Measurements from ENCODE around the gene SHROOM3. TPM values are rescaled to one million over a fixed set of nuclear protein-coding genes. Genes with fewer than 3 reads are reported as not detected.

SHROOM3 gene
- polyA plus RNA-seq, 2 of the 4 experiments (the other 2 are of a cell fraction), result 2.8 to 5.1 TPM

GRCh38 chr4:76702440-76703122 is 267.6 kb downstream of the SHROOM3 start:
- Histone ChIP-seq H3K27ac (peak overlapping the region; percentile 86 to 97), H3K4me3 (no peak overlapping the region), H3K9me3 (no peaks in the 10 kb centered on the region), H3K4me1 (peaks cover 72% of the 10 kb centered on the region), H3K4me2 (peak overlapping the region; percentile 86)
- no peak for TF ChIP-seq NR3C1 (IDR thresholded peaks at IDR 0.05)
- TF ChIP-seq BCL3 (IDR thresholded peaks at IDR 0.05), result no peak
- no peak for TF ChIP-seq HOXA7 (CRISPR knock-in tag; IDR thresholded peaks at IDR 0.05)
- TF ChIP-seq POLR2AphosphoS2 (conservative IDR thresholded peaks at IDR 0.05; ENCODE audit: low read length), result no peak
- TF ChIP-seq CEBPB (IDR thresholded peaks at IDR 0.05), result no peak
- no peak for TF ChIP-seq JUN (IDR thresholded peaks at IDR 0.05)
- TF ChIP-seq TFCP2L1 (CRISPR knock-in tag; IDR thresholded peaks at IDR 0.05), result no peak
- no peak for TF ChIP-seq ESRRA (IDR thresholded peaks at IDR 0.05; ENCODE audit: borderline replicate concordance, low read length)
- TF ChIP-seq MAFK (IDR thresholded peaks at IDR 0.05; ENCODE audit: partially characterized antibody), result no peak
- TF ChIP-seq EHF (CRISPR knock-in tag; IDR thresholded peaks at IDR 0.05), result no peak
- 64% methylated on average over 4 of the region's 4 CpGs for WGBS (ENCODE audit: missing lambda C conversion rate)
- FAIRE-seq (no peak), ATAC-seq (no peak), DNase-seq (ENCODE audit: low read depth in 1 of 2, low spot score in 1 of 2) (no peak)
- ChIA-PET CTCF (no interaction called here), POLR2A (interaction anchor here (1.2 kb wide), 1 partner anchor 10 kb away, joined by 3 read pairs; no protein-coding TSS in a partner anchor)

GRCh38 chr4:76703123-76703490 is 268.1 kb downstream of the SHROOM3 start:
- DNase-seq (ENCODE audit: low read depth in 1 of 2, low spot score in 1 of 2) (peak in 1 of 2 experiments; percentile 80), FAIRE-seq (no peak), ATAC-seq (peak; percentile 59 to 72)
- H3K9me3 ChIP-seq, result no peaks in the 10 kb centered on the region
- H3K4me3 ChIP-seq, result no peak overlapping the region
- peak overlapping the region; percentile 86 for H3K4me2 ChIP-seq
- ChIA-PET POLR2A (interaction anchor here (1.2 kb wide), 1 partner anchor 9 kb away, joined by 3 read pairs; no protein-coding TSS in a partner anchor), CTCF (interaction anchor here (1.5 kb wide), 1 partner anchor 194 kb away, joined by 3 read pairs; the partner anchor contains the start of gene SOWAHB)
- peaks cover 75% of the 10 kb centered on the region for H3K4me1 ChIP-seq
- WGBS (ENCODE audit: missing lambda C conversion rate), result 0% methylated on average over 1 of the region's 1 CpG
- TF ChIP-seq BCL3 (IDR thresholded peaks at IDR 0.05), result no peak
- TF ChIP-seq JUN (IDR thresholded peaks at IDR 0.05), result 0 out of 5 replicates have a peak, but pooled peaks of 1 of the 2 experiments have one; percentile 21
- no peak for TF ChIP-seq ESRRA (IDR thresholded peaks at IDR 0.05; ENCODE audit: borderline replicate concordance, low read length)
- 0 out of 2 replicates have a peak, but pooled peaks have one; percentile 13 for TF ChIP-seq MAX (IDR thresholded peaks at IDR 0.05)
- TF ChIP-seq GATA3 (IDR thresholded peaks at IDR 0.05; ENCODE audit: borderline replicate concordance), result peak; percentile 70; the same call in 1 of the 2 replicates
- peak; percentile 41 for TF ChIP-seq JUNB (IDR thresholded peaks at IDR 0.05)
- TF ChIP-seq KDM5A (IDR thresholded peaks at IDR 0.05), result no peak
- TF ChIP-seq EP300 (IDR thresholded peaks at IDR 0.05), result 0 out of 5 replicates have a peak, but pooled peaks of 1 of the 2 experiments have one; percentile 16
- 0 out of 2 replicates have a peak, but pooled peaks have one; percentile 9 for TF ChIP-seq FOSL2 (IDR thresholded peaks at IDR 0.05)
- TF ChIP-seq FOSL2 (CRISPR knock-in tag; IDR thresholded peaks at IDR 0.05), result peak; percentile 26; the same call in 1 of the 2 replicates
- H3K27ac ChIP-seq, result peak overlapping the region; percentile 86 to 97

- Histone ChIP-seq H3K27ac (peak overlapping the region; percentile 86 to 97), H3K9me3 (no peaks in the 10 kb centered on the region), H3K4me2 (peak overlapping the region; percentile 86), H3K4me3 (no peak overlapping the region; the same call in 2 of the 3 replicates), H3K4me1 (peaks cover 75% of the 10 kb centered on the region)
- POLR2A ChIA-PET, result interaction anchor here (1.0 to 1.2 kb wide), 2 partner anchors 9 to 39 kb away, joined by 3 read pairs; no protein-coding TSS in a partner anchor
- DNase-seq (ENCODE audit: low read depth in 1 of 2, low spot score in 1 of 2), result peak in 1 of 2 experiments; percentile 31
- CTCF ChIA-PET, result interaction anchor here (1.5 kb wide), 1 partner anchor 194 kb away, joined by 3 read pairs; the partner anchor contains the start of gene SOWAHB
- WGBS (ENCODE audit: missing lambda C conversion rate), result 20% methylated on average over 3 of the region's 3 CpGs
- ATAC-seq, result peak; percentile 18 to 43; a peak in 5 of 6 replicates
- FAIRE-seq, result no peak
- TF ChIP-seq HOXB5 (CRISPR knock-in tag; IDR thresholded peaks at IDR 0.05) (no peak), CHD2 (IDR thresholded peaks at IDR 0.05; ENCODE audit: low read length, partially characterized antibody) (no peak), KDM5A (IDR thresholded peaks at IDR 0.05) (no peak), EHF (CRISPR knock-in tag; IDR thresholded peaks at IDR 0.05) (no peak), NR3C1 (IDR thresholded peaks at IDR 0.05) (no peak)
These were observed 268.6 kb downstream of the SHROOM3 start for GRCh38 chr4:76703676-76704075.
